Neural cell (in vitro differentiated cells): ENCODE results near the gene KIF23. TPM values are rescaled to one million over a fixed set of nuclear protein-coding genes. Genes with fewer than 3 reads are reported as not detected.

Experiments
- H2AFZ ChIP-seq: fragments of 200-600, 300-800 bp; sonication (generic), shearing (Covaris generic); 2 replicates; pipeline ENCODE4 v1.6.0; 2014; ENCODE audit warnings: low read depth, mild to moderate bottlenecking, antibody characterized with exemption, low read length, moderate library complexity
- H3F3A ChIP-seq: fragments of 200-600 bp; shearing (Covaris generic); 2 replicates; pipeline ENCODE4 v1.6.1; 2016; ENCODE audit warnings: mild to moderate bottlenecking, moderate library complexity, mixed read lengths, antibody characterized with exemption, low read length; ENCODE audit not compliant: insufficient read depth, poor library complexity, severe bottlenecking
- H3K27ac ChIP-seq: fragments of 200-600, 300-800 bp; sonication (generic), shearing (Covaris generic); 2 replicates; pipeline ENCODE4 v1.5.1; 2014; ENCODE audit warnings: mild to moderate bottlenecking, low read length, moderate library complexity
- H3K27me3 ChIP-seq: fragments of 300-800, 200-600 bp; sonication (generic), shearing (Covaris generic); 2 replicates; pipeline ENCODE4 v1.6.0; 2014; ENCODE audit warnings: mild to moderate bottlenecking, low read depth, low read length, moderate library complexity; ENCODE audit not compliant: insufficient read depth
- H3K36me3 ChIP-seq: fragments of 300-800, 200-600 bp; sonication (generic), shearing (Covaris generic); 2 replicates; pipeline ENCODE4 v1.5.1; 2014; ENCODE audit warnings: mild to moderate bottlenecking, antibody characterized with exemption, low read length, moderate library complexity; ENCODE audit not compliant: insufficient read depth
- H3K4me2 ChIP-seq: fragments of 300-800, 200-600 bp; sonication (generic), shearing (Covaris generic); 2 replicates; pipeline ENCODE4 v1.6.0; 2014; ENCODE audit warnings: mild to moderate bottlenecking, low read length
- H3K4me3 ChIP-seq: fragments of 300-800, 200-600 bp; sonication (generic), shearing (Covaris generic); 2 replicates; pipeline ENCODE4 v1.5.1; 2014; ENCODE audit warnings: mild to moderate bottlenecking, low read length, moderate library complexity
- H3K79me2 ChIP-seq: fragments of 200-600 bp; shearing (Covaris generic); replicated peaks from 2 replicates; pipeline ENCODE4 v1.6.0; 2014; ENCODE audit warnings: mild to moderate bottlenecking, low read length, moderate library complexity; ENCODE audit not compliant: insufficient read depth
- H3K9ac ChIP-seq: fragments of 300-800, 200-600 bp; sonication (generic), shearing (Covaris generic); 2 replicates; pipeline ENCODE4 v1.6.1; 2016; ENCODE audit warnings: mild to moderate bottlenecking, low read length, mixed read lengths
- H3K9me2 ChIP-seq: fragments of 200-600 bp; shearing (Covaris generic); 2 replicates; pipeline ENCODE4 v1.6.1; 2016; ENCODE audit warnings: mild to moderate bottlenecking, low read length, mixed read lengths; ENCODE audit not compliant: insufficient read depth
- H3K9me3 ChIP-seq: fragments of 200-600, 300-800 bp; sonication (generic), shearing (Covaris generic); 2 replicates; pipeline ENCODE4 v1.6.1; 2016; ENCODE audit warnings: mild to moderate bottlenecking, mixed run types, low read length, moderate library complexity, mixed read lengths
- H4K20me1 ChIP-seq: fragments of 200-600 bp; shearing (Covaris generic); 2 replicates; pipeline ENCODE4 v1.6.1; 2016; ENCODE audit warnings: mild to moderate bottlenecking, mixed run types; ENCODE audit not compliant: insufficient read depth
- EP300 ChIP-seq: fragments of 450-650 bp; conservative IDR thresholded peaks from 2 replicates; pipeline ENCODE4 v1.6.1; 2014; ENCODE audit warnings: antibody characterized with exemption, mild to moderate bottlenecking, moderate library complexity; ENCODE audit not compliant: poor library complexity, severe bottlenecking
- EZH2 ChIP-seq: fragments of 200-600, 300-800 bp; shearing (Covaris generic), sonication (generic); IDR thresholded peaks from 2 replicates; pipeline ENCODE4 v1.6.1; 2014; ENCODE audit warnings: antibody characterized with exemption, low read length, borderline replicate concordance, mild to moderate bottlenecking; ENCODE audit not compliant: insufficient read depth, poor library complexity, severe bottlenecking
- MXI1 ChIP-seq: fragments of 450-650 bp; conservative IDR thresholded peaks from 2 replicates; pipeline ENCODE4 v1.6.1; 2014; ENCODE audit warnings: antibody characterized with exemption, mild to moderate bottlenecking; ENCODE audit not compliant: poor library complexity, severe bottlenecking
- POLR2AphosphoS5 ChIP-seq: IDR thresholded peaks from 2 replicates; pipeline ENCODE4 v1.6.1; 2012
- RAD21 ChIP-seq: fragments of 450-650 bp; conservative IDR thresholded peaks from 2 replicates; pipeline ENCODE4 v1.6.1; 2014; ENCODE audit warnings: antibody characterized with exemption, mild to moderate bottlenecking, moderate library complexity
- SMC3 ChIP-seq: fragments of 450-650 bp; conservative IDR thresholded peaks from 2 replicates; pipeline ENCODE4 v1.6.1; 2014; ENCODE audit warnings: antibody characterized with exemption, mild to moderate bottlenecking, moderate library complexity; ENCODE audit not compliant: poor library complexity
- TAF1 ChIP-seq: IDR thresholded peaks from 2 replicates; pipeline ENCODE4 v1.6.1; 2012; ENCODE audit warnings: low read depth
- polyA minus RNA-seq: library from RNA; depleted of rRNA, polyadenylated mRNA; stranded (reverse); fragments of >200 nt; gene quantifications from 2 replicates; pipeline ENCODE4 v1.2.3, GENCODE V29; 2014
- polyA plus RNA-seq: library from polyadenylated mRNA; depleted of rRNA; stranded (reverse); fragments of >200 nt; gene quantifications from 2 replicates; pipeline ENCODE4 v1.2.3, GENCODE V29; 2014
- TF ChIP-seq, protein P1 (sequence below): IDR thresholded peaks from 2 replicates; pipeline ENCODE4 v1.6.1; 2012; ENCODE audit warnings: borderline replicate concordance
- TF ChIP-seq, protein P2 (sequence below): fragments of 450-650 bp; IDR thresholded peaks from 2 replicates; pipeline ENCODE4 v1.5.1; 2014; ENCODE audit warnings: antibody characterized with exemption, mild to moderate bottlenecking, moderate library complexity; ENCODE audit not compliant: poor library complexity, severe bottlenecking

KIF23 gene
- polyA plus RNA-seq = 1.7 and 2.0 TPM in 2 replicates
- polyA minus RNA-seq = 1.5 and 3.7 TPM in 2 replicates

DNA sequence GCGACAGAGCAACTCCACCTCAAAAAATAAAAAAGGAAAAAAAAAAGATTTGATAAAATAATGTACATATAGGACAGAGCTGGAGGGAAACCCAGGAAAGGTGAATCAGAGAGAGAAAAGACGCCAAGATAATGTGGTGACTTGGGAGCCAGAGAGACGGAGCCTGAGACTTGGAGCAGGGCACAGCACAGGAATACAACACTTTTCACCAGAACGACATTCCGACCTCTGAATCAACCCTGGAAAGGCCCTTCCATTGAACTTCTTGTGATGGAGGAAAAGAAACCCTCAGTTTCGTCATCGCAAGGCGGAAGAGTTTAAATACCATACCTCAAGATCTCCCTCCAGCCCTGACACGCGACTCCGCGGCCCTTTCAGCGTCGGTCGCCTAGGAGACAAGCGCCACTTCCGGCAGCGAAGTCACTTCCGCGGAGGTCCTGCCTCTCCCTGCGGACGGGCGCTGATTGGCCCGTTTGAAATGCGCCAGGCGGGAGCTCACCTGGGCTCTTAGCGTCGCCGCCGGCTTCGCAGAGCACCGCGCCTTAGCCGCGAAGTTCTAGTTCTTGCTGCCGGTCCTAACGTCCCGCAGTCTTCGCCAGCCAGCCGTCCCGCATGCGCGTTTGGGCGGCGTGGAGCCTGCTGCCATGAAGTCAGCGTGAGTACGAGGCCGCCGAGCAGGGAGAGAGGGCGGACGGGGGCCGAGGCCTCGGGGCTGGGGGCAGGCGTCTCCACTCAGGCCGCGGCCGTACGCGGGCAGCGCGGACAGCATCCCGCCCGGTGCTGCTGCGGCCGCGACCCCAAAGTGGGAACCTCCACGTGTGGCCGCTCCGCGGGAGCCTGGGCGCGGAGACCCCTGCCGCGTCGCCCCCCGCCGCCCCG is at the start of gene KIF23:
Gene KIF23, plus strand, starts transcription at position 528 of the 879 bp plus-strand sequence. Its CDS starts 117 bp downstream, at position 645.
- Histone ChIP-seq H4K20me1 (no peaks in the 10 kb centered on the region), H3K36me3 (no peaks in the 10 kb centered on the region), H3K9ac (no peak within 1 kb of the TSS), H3K4me3 (peak within 1 kb of the TSS; percentile 70), H3K9me2 (no peaks in the 10 kb centered on the region), H3K9me3 (no peaks in the 10 kb centered on the region), H3K79me2 (peaks cover 20% of the 10 kb centered on the region), H2AFZ (no peak within 1 kb of the TSS), H3F3A (no peaks in the 10 kb centered on the region), H3K27me3 (no peaks in the 10 kb centered on the region), H3K4me2 (peak within 1 kb of the TSS; percentile 57), H3K27ac (no peak within 1 kb of the TSS)
- TF ChIP-seq MXI1 = peak; percentile 100
- TF ChIP-seq EP300 = peak; percentile 17
- no peak for TF ChIP-seq EZH2
- TF ChIP-seq POLR2AphosphoS5 = peak; percentile 30
- TF ChIP-seq RAD21 = peak; percentile 29

DNA sequence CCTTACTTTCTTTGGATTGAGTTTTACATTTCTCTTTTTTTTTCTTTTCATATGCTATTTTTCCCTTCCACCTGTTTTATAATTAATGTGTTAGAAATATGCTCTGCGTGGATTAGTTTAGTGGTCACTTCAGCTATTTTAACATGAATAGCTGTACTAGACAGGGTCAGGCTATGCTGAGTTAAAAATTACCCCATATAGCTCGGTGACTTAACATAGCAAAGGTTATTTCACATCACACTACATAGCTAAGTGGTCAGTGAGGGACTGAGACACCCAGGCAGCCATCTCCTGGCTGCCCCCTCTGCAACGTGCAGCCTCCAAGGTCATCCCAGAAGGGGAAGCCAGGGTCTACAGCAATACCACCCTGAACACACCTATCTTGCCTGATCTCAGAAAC is 46.9 kb upstream of the KIF23 start:
- TF ChIP-seq, protein P1, sequence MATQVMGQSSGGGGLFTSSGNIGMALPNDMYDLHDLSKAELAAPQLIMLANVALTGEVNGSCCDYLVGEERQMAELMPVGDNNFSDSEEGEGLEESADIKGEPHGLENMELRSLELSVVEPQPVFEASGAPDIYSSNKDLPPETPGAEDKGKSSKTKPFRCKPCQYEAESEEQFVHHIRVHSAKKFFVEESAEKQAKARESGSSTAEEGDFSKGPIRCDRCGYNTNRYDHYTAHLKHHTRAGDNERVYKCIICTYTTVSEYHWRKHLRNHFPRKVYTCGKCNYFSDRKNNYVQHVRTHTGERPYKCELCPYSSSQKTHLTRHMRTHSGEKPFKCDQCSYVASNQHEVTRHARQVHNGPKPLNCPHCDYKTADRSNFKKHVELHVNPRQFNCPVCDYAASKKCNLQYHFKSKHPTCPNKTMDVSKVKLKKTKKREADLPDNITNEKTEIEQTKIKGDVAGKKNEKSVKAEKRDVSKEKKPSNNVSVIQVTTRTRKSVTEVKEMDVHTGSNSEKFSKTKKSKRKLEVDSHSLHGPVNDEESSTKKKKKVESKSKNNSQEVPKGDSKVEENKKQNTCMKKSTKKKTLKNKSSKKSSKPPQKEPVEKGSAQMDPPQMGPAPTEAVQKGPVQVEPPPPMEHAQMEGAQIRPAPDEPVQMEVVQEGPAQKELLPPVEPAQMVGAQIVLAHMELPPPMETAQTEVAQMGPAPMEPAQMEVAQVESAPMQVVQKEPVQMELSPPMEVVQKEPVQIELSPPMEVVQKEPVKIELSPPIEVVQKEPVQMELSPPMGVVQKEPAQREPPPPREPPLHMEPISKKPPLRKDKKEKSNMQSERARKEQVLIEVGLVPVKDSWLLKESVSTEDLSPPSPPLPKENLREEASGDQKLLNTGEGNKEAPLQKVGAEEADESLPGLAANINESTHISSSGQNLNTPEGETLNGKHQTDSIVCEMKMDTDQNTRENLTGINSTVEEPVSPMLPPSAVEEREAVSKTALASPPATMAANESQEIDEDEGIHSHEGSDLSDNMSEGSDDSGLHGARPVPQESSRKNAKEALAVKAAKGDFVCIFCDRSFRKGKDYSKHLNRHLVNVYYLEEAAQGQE = no peak
- TF ChIP-seq EP300 (no peak), RAD21 (no peak), POLR2AphosphoS5 (no peak), MXI1 (no peak), TAF1 (no peak), SMC3 (no peak), EZH2 (no peak)
- TF ChIP-seq, protein P2, sequence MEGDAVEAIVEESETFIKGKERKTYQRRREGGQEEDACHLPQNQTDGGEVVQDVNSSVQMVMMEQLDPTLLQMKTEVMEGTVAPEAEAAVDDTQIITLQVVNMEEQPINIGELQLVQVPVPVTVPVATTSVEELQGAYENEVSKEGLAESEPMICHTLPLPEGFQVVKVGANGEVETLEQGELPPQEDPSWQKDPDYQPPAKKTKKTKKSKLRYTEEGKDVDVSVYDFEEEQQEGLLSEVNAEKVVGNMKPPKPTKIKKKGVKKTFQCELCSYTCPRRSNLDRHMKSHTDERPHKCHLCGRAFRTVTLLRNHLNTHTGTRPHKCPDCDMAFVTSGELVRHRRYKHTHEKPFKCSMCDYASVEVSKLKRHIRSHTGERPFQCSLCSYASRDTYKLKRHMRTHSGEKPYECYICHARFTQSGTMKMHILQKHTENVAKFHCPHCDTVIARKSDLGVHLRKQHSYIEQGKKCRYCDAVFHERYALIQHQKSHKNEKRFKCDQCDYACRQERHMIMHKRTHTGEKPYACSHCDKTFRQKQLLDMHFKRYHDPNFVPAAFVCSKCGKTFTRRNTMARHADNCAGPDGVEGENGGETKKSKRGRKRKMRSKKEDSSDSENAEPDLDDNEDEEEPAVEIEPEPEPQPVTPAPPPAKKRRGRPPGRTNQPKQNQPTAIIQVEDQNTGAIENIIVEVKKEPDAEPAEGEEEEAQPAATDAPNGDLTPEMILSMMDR = no peak
- H3K27ac ChIP-seq = no peak overlapping the region

More for the DNA sequence above, 46.9 kb upstream of the KIF23 start:
- Histone ChIP-seq H3K27me3 (no peaks in the 10 kb centered on the region), H4K20me1 (no peaks in the 10 kb centered on the region), H3K9me2 (no peaks in the 10 kb centered on the region), H3K9me3 (no peaks in the 10 kb centered on the region), H3K4me3 (no peak overlapping the region), H3K9ac (no peak overlapping the region), H3K4me2 (no peak overlapping the region), H3F3A (no peaks in the 10 kb centered on the region), H3K36me3 (no peaks in the 10 kb centered on the region), H2AFZ (no peak overlapping the region), H3K79me2 (no peaks in the 10 kb centered on the region)
